ENCODE measurements around the gene CHRNG.

Gene CHRNG

GRCh38 chr2:232512602-232513001 lies 26.9 kb upstream of the CHRNG start:
- no peaks in the 10 kb centered on the region for H4K20me1 ChIP-seq (ENCODE audit: control insufficient read depth, insufficient read depth, low read depth, low read length)
- H3K9me2 ChIP-seq (replicated peaks; ENCODE audit: control insufficient read depth, low read length): no peaks in the 10 kb centered on the region
- no peaks in the 10 kb centered on the region for H3K9me3 ChIP-seq (ENCODE audit: control insufficient read depth, insufficient read depth, low read length)
- no peaks in the 10 kb centered on the region for H3F3A ChIP-seq (ENCODE audit: control insufficient read depth, insufficient read depth)
- H3K36me3 ChIP-seq (ENCODE audit: control insufficient read depth, low read length): no peaks in the 10 kb centered on the region
- peaks cover 9% of the 10 kb centered on the region; the same call in 1 of the 2 replicates for H3K4me1 ChIP-seq (ENCODE audit: control insufficient read depth, low read length)
- TF ChIP-seq EZH2phosphoT487 (IDR thresholded peaks at IDR 0.05; ENCODE audit: borderline replicate concordance, low read length): no peak
- no peak for TF ChIP-seq CTCF (IDR thresholded peaks at IDR 0.05; ENCODE audit: low read depth, low read length, poor library complexity, severe bottlenecking)
- no peak overlapping the region for H3K4me2 ChIP-seq (ENCODE audit: low read length)
- H3K4me3 ChIP-seq (ENCODE audit: low read length): no peak overlapping the region
- no peaks in the 10 kb centered on the region for H3K27me3 ChIP-seq (ENCODE audit: control insufficient read depth, low read length)
- H3K27ac ChIP-seq (ENCODE audit: low read depth, low read length): no peak overlapping the region
- no peaks in the 10 kb centered on the region for H3K79me2 ChIP-seq (ENCODE audit: control insufficient read depth, low read length)

GRCh38 chr2:232513353-232513752 lies 26.1 kb upstream of the CHRNG start:
- H3K4me2 ChIP-seq (ENCODE audit: low read length): no peak overlapping the region
- H3K9me3 ChIP-seq (ENCODE audit: control insufficient read depth, insufficient read depth, low read length): no peaks in the 10 kb centered on the region
- no peaks in the 10 kb centered on the region for H3K9me2 ChIP-seq (replicated peaks; ENCODE audit: control insufficient read depth, low read length)
- H3K79me2 ChIP-seq (ENCODE audit: control insufficient read depth, low read length): no peaks in the 10 kb centered on the region
- H3K4me3 ChIP-seq (ENCODE audit: low read length): no peak overlapping the region
- H3K27ac ChIP-seq (ENCODE audit: low read depth, low read length): no peak overlapping the region
- H3K27me3 ChIP-seq (ENCODE audit: control insufficient read depth, low read length): no peaks in the 10 kb centered on the region
- H3K36me3 ChIP-seq (ENCODE audit: control insufficient read depth, low read length): no peaks in the 10 kb centered on the region
- no peaks in the 10 kb centered on the region for H4K20me1 ChIP-seq (ENCODE audit: control insufficient read depth, insufficient read depth, low read depth, low read length)
- H3K4me1 ChIP-seq (ENCODE audit: control insufficient read depth, low read length): peaks cover 11% of the 10 kb centered on the region; the same call in 1 of the 2 replicates
- TF ChIP-seq CTCF (IDR thresholded peaks at IDR 0.05; ENCODE audit: low read depth, low read length, poor library complexity, severe bottlenecking) (no peak), EZH2phosphoT487 (IDR thresholded peaks at IDR 0.05; ENCODE audit: borderline replicate concordance, low read length) (no peak)
- no peaks in the 10 kb centered on the region for H3F3A ChIP-seq (ENCODE audit: control insufficient read depth, insufficient read depth)

GRCh38 chr2:232515639-232516038 lies 23.9 kb upstream of the CHRNG start:
- no peaks in the 10 kb centered on the region for H3K9me2 ChIP-seq (replicated peaks; ENCODE audit: control insufficient read depth, low read length)
- H3K27me3 ChIP-seq (ENCODE audit: control insufficient read depth, low read length): no peaks in the 10 kb centered on the region
- H3K27ac ChIP-seq (ENCODE audit: low read depth, low read length): no peak overlapping the region
- no peaks in the 10 kb centered on the region for H3K9me3 ChIP-seq (ENCODE audit: control insufficient read depth, insufficient read depth, low read length)
- TF ChIP-seq EZH2phosphoT487 (IDR thresholded peaks at IDR 0.05; ENCODE audit: borderline replicate concordance, low read length) (no peak), CTCF (IDR thresholded peaks at IDR 0.05; ENCODE audit: low read depth, low read length, poor library complexity, severe bottlenecking) (no peak)
- no peaks in the 10 kb centered on the region for H4K20me1 ChIP-seq (ENCODE audit: control insufficient read depth, insufficient read depth, low read depth, low read length)
- no peak overlapping the region for H3K4me3 ChIP-seq (ENCODE audit: low read length)
- no peaks in the 10 kb centered on the region for H3K36me3 ChIP-seq (ENCODE audit: control insufficient read depth, low read length)
- no peaks in the 10 kb centered on the region for H3F3A ChIP-seq (ENCODE audit: control insufficient read depth, insufficient read depth)
- peaks cover 11% of the 10 kb centered on the region; the same call in 1 of the 2 replicates for H3K4me1 ChIP-seq (ENCODE audit: control insufficient read depth, low read length)
- H3K79me2 ChIP-seq (ENCODE audit: control insufficient read depth, low read length): no peaks in the 10 kb centered on the region
- H3K4me2 ChIP-seq (ENCODE audit: low read length): no peak overlapping the region
